GM04503 (cell line): ENCODE data around the gene SLC25A25.
"Not testable (repeated sequence)": the region's sequence is repeated elsewhere in the genome, so short reads cannot be mapped to it uniquely, and the experiment has no call there.

Source experiments
- DNase-seq: peaks from one replicate; pipeline ENCODE4 v3.0.0-alpha.2; 2012; ENCODE audit warnings: low read depth

SLC25A25 gene

GRCh38 chr9:128124873-128125579 lies 57.0 kb downstream of the SLC25A25 start:
- no peak for DNase-seq

GRCh38 chr9:128125580-128126354 lies 57.7 kb downstream of the SLC25A25 start:
- DNase-seq, result no peak

GRCh38 chr9:128127568-128127989 lies 59.5 kb downstream of the SLC25A25 start, which contains the start of gene PTGES2:
Gene PTGES2, minus strand, starts transcription at chr9:128127729. Its CDS starts 12 bp downstream, at chr9:128127717.
- DNase-seq, result peak; percentile 51

- peak; percentile 59 for DNase-seq
Observed at GRCh38 chr9:128127990-128128835, 60.2 kb downstream of the SLC25A25 start.

- no peak for DNase-seq
Observed at GRCh38 chr9:128128836-128129590, 61.0 kb downstream of the SLC25A25 start.

GRCh38 chr9:128129976-128130590 lies 62.1 kb downstream of the SLC25A25 start:
- not testable (repeated sequence) for DNase-seq

- DNase-seq, result not testable (repeated sequence)
Observed at GRCh38 chr9:128130651-128131050, 62.6 kb downstream of the SLC25A25 start.

- DNase-seq, result not testable (repeated sequence)
Observed at GRCh38 chr9:128131346-128131745, 63.3 kb downstream of the SLC25A25 start.

GRCh38 chr9:128132139-128132538 lies 64.1 kb downstream of the SLC25A25 start:
- not testable (repeated sequence) for DNase-seq

GRCh38 chr9:128135561-128135960 lies 67.5 kb downstream of the SLC25A25 start:
- DNase-seq, result not testable (repeated sequence)

GRCh38 chr9:128136816-128137793 lies 69.1 kb downstream of the SLC25A25 start:
- DNase-seq, result peak; percentile 50

GRCh38 chr9:128138001-128138400 lies 70.0 kb downstream of the SLC25A25 start:
- DNase-seq, result no peak

- no peak for DNase-seq
Observed at GRCh38 chr9:128139621-128140020, 71.6 kb downstream of the SLC25A25 start.

GRCh38 chr9:128141604-128142003 lies 73.6 kb downstream of the SLC25A25 start:
- no peak for DNase-seq

- DNase-seq, result no peak
Observed at GRCh38 chr9:128142061-128142460, 74.0 kb downstream of the SLC25A25 start.

GRCh38 chr9:128142596-128142995 lies 74.6 kb downstream of the SLC25A25 start:
- no peak for DNase-seq

- DNase-seq, result no peak
Observed at GRCh38 chr9:128143525-128144238, 75.7 kb downstream of the SLC25A25 start.

- no peak for DNase-seq
Observed at GRCh38 chr9:128144239-128145181, 76.5 kb downstream of the SLC25A25 start.
